ENCODE results near the gene CFHR4.
A peak's percentile ranks its signal among the peaks of the same experiment; 100 is the strongest.
"Not testable (repeated sequence)": the region's sequence is repeated elsewhere in the genome, so short reads cannot be mapped to it uniquely, and the experiment has no call there.

The CFHR4 gene

GRCh38 chr1:196896355-196896754 lies 8.5 kb downstream of the CFHR4 start:
- DNase-seq (ENCODE audit: low read depth), result no peak
- TF ChIP-seq CTCF (IDR thresholded peaks at IDR 0.05; ENCODE audit: low read length, missing control alignments), result no peak
- H3K4me3 ChIP-seq (replicated peaks; ENCODE audit: low read depth, low read length), result no peak overlapping the region

- DNase-seq (ENCODE audit: low read depth), result no peak
- no peak for TF ChIP-seq CTCF (IDR thresholded peaks at IDR 0.05; ENCODE audit: low read length, missing control alignments)
- peak overlapping the region; percentile 15 for H3K4me3 ChIP-seq (replicated peaks; ENCODE audit: low read depth, low read length)
Measured at GRCh38 chr1:196897158-196897828, 9.4 kb downstream of the CFHR4 start.

GRCh38 chr1:196902344-196902743 lies 14.5 kb downstream of the CFHR4 start:
- no peak for DNase-seq (ENCODE audit: low read depth)
- H3K4me3 ChIP-seq (replicated peaks; ENCODE audit: low read depth, low read length), result no peak overlapping the region
- no peak for TF ChIP-seq CTCF (IDR thresholded peaks at IDR 0.05; ENCODE audit: low read length, missing control alignments)

GRCh38 chr1:196910215-196910614 lies 22.4 kb downstream of the CFHR4 start:
- TF ChIP-seq CTCF (IDR thresholded peaks at IDR 0.05; ENCODE audit: low read length, missing control alignments), result peak; percentile 8
- peak; percentile 13 for DNase-seq (ENCODE audit: low read depth)

GRCh38 chr1:196912283-196912682 lies 24.4 kb downstream of the CFHR4 start:
- not testable (repeated sequence) for H3K4me3 ChIP-seq (replicated peaks; ENCODE audit: low read depth, low read length); DNase-seq (ENCODE audit: low read depth)

More at GRCh38 chr1:196910215-196910614, 22.4 kb downstream of the CFHR4 start:
- H3K4me3 ChIP-seq (replicated peaks; ENCODE audit: low read depth, low read length), result no peak overlapping the region

- DNase-seq (ENCODE audit: low read depth), result not testable (repeated sequence)
Measured at GRCh38 chr1:196926839-196927238, 39.0 kb downstream of the CFHR4 start.

GRCh38 chr1:196932853-196933252 lies 45.0 kb downstream of the CFHR4 start:
- not testable (repeated sequence) for H3K4me3 ChIP-seq (replicated peaks; ENCODE audit: low read depth, low read length); DNase-seq (ENCODE audit: low read depth)

More at GRCh38 chr1:196926839-196927238, 39.0 kb downstream of the CFHR4 start:
- not testable (repeated sequence) for H3K4me3 ChIP-seq (replicated peaks; ENCODE audit: low read depth, low read length)

GRCh38 chr1:196933531-196934189 lies 45.8 kb downstream of the CFHR4 start:
- DNase-seq (ENCODE audit: low read depth), result no peak
- no peak for TF ChIP-seq CTCF (IDR thresholded peaks at IDR 0.05; ENCODE audit: low read length, missing control alignments)
- no peak overlapping the region for H3K4me3 ChIP-seq (replicated peaks; ENCODE audit: low read depth, low read length)

- DNase-seq (ENCODE audit: low read depth); H3K4me3 ChIP-seq (replicated peaks; ENCODE audit: low read depth, low read length): not testable (repeated sequence)
Measured at GRCh38 chr1:196941474-196941873, 53.6 kb downstream of the CFHR4 start.

GRCh38 chr1:196943568-196943967 lies 55.7 kb downstream of the CFHR4 start, which contains the start of gene CFHR2:
CFHR2 (plus strand) TSS chr1:196943738; CDS start chr1:196943881, 143 bp downstream.
- H3K4me3 ChIP-seq (replicated peaks; ENCODE audit: low read depth, low read length); DNase-seq (ENCODE audit: low read depth): not testable (repeated sequence)
